VCaP (cell line): Measurements from ENCODE around the gene PPP1R15A.
"Not testable (repeated sequence)": the region's sequence is repeated elsewhere in the genome, so short reads cannot be mapped to it uniquely, and the experiment has no call there.

Experiments used
- H3K27ac ChIP-seq: fragments of 450-650 bp; 2 replicates; pipeline ENCODE4 v1.5.1; 2017
- TF ChIP-seq, protein P1 (sequence below): fragments of 450-650 bp; conservative IDR thresholded peaks from 2 replicates; pipeline ENCODE4 v1.5.1; 2017; ENCODE audit warnings: mild to moderate bottlenecking, moderate library complexity

The PPP1R15A gene

DNA sequence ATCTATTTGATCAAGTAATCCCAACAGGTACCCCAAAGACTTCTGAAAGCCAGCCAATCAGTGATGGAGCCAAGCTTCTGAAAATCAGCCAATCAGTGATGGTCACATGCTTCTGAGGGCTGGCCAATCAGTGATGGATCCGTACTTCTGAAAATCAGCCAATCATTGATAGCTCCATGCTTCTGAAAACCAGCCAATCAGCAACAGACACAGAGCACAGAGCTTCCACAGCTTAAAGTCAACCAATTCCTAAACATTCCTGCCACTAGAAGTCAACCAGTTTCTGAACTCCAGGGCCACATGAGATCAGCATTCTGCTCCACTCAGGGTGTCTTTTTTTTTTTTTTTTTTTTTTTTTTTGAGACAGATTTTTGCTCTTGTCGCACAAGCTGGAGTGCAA lies 27.7 kb upstream of the PPP1R15A start:
- no peak overlapping the region for H3K27ac ChIP-seq
- TF ChIP-seq, protein P1, sequence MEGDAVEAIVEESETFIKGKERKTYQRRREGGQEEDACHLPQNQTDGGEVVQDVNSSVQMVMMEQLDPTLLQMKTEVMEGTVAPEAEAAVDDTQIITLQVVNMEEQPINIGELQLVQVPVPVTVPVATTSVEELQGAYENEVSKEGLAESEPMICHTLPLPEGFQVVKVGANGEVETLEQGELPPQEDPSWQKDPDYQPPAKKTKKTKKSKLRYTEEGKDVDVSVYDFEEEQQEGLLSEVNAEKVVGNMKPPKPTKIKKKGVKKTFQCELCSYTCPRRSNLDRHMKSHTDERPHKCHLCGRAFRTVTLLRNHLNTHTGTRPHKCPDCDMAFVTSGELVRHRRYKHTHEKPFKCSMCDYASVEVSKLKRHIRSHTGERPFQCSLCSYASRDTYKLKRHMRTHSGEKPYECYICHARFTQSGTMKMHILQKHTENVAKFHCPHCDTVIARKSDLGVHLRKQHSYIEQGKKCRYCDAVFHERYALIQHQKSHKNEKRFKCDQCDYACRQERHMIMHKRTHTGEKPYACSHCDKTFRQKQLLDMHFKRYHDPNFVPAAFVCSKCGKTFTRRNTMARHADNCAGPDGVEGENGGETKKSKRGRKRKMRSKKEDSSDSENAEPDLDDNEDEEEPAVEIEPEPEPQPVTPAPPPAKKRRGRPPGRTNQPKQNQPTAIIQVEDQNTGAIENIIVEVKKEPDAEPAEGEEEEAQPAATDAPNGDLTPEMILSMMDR, result no peak

DNA sequence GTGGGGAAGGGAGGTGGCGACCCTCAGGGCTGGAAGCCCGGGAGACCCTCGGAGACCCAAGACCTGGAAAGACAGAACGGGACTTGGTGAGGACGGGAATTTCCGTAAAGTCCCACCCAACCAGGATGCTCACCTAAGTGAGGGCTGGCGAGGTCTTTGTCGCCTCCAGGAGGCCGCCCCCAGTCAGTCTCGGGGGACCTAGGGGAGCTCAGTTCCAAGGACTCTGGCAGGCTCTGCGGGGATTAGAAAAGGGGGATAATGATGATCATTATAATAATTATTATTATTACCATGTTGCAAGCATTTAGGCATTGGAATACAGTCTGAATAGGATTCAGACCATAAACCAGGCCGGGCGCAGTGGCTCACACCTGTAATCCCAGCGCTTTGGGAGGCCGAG lies 26.8 kb upstream of the PPP1R15A start:
- H3K27ac ChIP-seq, result no peak overlapping the region
- TF ChIP-seq, protein P1, result no peak

DNA sequence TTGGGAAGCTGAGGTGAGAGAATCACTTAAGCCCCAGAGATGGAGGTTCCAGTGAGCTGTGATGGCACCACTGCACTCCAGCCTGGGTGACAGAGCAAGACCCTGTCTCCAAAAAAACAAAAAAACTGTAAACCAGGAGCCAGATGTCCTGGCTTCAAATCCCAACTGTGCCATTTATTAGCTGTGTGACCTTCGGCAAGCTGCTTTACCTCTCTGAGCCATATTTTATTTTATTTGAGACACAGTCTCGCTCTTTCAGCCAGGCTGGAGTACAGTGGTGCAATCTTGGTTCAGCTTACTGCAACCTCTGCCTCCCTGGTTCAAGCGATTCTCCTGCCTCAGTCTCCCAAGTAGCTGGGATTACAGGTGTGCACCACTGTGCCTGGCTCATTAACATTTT lies 25.6 kb upstream of the PPP1R15A start:
- not testable (repeated sequence) for H3K27ac ChIP-seq

DNA sequence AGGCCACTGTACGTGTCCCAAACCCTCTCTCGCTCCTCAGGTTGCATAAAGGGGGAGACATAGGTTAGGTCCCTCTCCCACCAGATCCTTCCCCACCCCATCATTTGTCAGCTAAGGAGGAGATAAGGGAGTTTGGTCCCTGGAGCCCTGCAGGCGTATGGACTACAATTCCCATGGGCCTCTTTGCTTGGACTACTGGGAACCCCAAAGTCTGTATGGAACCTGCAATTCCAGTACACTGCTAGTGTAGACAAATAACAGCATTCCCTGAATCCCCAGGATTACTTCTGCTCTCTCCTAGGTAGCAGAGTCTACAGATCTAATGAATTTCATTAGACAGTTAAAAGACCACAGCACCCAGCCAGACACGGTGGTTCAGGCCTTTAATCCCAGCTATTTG lies 19.9 kb upstream of the PPP1R15A start:
- TF ChIP-seq, protein P1, result no peak
- H3K27ac ChIP-seq, result peak overlapping the region; percentile 53

DNA sequence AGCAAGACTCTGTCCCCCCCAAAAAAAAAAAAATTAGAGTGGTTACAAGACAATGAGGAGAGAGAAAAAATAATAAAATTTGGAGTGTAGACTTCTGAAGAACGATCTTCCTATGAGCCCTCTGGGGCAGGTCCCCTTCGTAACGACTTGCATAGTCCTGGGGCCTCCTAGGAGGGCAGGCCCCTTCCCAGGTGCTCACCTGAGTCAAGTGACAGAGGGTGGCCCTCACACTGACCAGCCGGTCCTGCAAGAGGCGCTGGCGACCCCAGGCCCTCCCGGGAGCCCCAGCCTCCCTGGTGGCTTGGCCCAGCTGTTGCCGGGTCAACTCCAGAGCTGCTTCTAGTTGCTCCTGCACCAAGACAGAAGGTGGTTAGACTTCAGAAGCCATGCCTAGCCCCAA lies 18.7 kb upstream of the PPP1R15A start:
- TF ChIP-seq, protein P1, result no peak
- peak overlapping the region; percentile 53 for H3K27ac ChIP-seq

DNA sequence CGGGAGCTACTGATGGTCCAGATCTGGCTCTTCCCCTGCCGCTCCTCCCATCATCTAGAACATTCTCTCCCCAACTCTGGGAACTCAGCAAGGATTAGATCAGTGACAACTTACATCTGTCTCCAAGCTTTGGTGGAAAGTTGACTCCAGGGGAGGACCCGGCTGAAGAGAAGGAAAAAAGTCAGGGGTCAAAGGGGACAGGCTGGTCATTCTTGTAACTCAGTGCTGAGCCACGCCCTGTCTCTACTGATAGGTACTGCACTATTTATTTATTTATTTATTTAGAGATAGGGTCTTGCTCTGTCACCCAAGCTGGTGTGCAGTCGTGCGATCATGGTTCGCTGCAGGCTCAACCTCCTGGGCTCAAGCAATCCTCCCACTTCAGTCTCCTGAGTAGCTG lies 18.1 kb upstream of the PPP1R15A start:
- H3K27ac ChIP-seq, result no peak overlapping the region; the same call in 1 of the 2 replicates
- TF ChIP-seq, protein P1, result no peak

DNA sequence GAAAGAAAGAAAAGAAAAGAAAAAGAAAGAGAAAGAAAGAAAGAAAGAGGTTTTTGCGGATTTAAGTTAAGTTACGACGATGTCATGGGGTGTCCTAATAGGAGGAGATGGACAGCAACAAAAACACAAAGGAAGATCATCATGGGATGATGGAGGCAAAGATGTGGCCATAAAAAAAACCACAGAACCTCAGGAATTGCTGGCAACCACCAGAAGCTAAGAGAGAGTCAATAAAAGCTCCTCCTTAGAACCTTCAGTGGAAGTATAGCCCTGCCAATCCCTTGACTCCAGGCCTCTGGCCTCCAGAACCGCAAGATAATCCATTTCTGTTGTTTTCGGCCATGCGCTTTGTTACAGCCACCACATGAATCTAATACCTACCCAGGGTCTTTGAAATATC lies 15.3 kb upstream of the PPP1R15A start:
- TF ChIP-seq, protein P1, result no peak
- no peak overlapping the region for H3K27ac ChIP-seq

DNA sequence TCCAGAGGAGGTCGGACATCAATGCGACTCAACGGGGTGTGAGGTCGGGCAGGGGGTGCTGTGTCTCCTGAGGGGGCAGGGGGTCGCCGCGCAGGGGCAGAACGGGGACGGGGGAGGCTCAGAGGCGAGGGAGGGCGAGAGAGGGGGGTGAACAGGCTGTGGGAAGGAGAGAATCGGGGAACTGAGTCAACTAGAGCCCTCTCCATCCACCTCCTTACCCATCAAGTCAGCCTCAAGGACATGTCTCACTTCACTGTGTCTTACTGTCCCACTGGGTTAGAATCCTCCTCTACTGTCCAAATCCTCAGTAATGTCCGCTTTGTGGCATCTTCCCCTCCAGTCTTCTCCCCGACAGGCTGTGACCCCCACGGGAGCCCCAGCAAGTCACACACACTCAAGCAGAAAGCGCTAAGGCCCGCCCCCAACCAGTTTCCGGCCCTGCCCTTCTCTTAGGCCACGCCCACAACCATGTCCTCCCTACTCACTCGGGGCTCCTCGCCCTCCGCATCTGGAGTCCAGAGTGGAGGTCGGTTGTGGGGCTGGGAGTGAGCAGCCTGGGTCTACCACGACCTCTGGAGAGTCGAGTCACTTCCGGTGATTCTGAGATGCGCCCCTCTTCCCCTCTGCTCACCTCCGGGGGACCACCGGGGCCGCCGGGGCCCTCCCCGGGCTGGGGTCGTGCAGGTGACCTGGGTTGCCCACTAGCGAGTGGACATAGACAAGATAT lies 13.1 kb upstream of the PPP1R15A start:
- H3K27ac ChIP-seq, result no peak overlapping the region
- TF ChIP-seq, protein P1, result no peak
